ENCODE measurements around the gene THEM4.
A peak's percentile ranks its signal among the peaks of the same experiment; 100 is the strongest.
"Not testable (repeated sequence)": the region's sequence is repeated elsewhere in the genome, so short reads cannot be mapped to it uniquely, and the experiment has no call there.

The THEM4 gene

GRCh38 chr1:151859891-151860293 lies 49.4 kb downstream of the THEM4 start:
- DNase-seq (ENCODE audit: low read depth in 2 of 2): no peak

GRCh38 chr1:151858886-151859665 lies 50.2 kb downstream of the THEM4 start:
- no peak for DNase-seq (ENCODE audit: low read depth in 2 of 2)

- no peak for DNase-seq (ENCODE audit: low read depth in 2 of 2)
These were observed 51.1 kb downstream of the THEM4 start for GRCh38 chr1:151858030-151858746.

GRCh38 chr1:151855933-151856332 lies 53.4 kb downstream of the THEM4 start:
- no peak for DNase-seq (ENCODE audit: low read depth in 2 of 2)

GRCh38 chr1:151855516-151855915 lies 53.8 kb downstream of the THEM4 start:
- DNase-seq (ENCODE audit: low read depth in 2 of 2): not testable (repeated sequence)

- no peak for DNase-seq (ENCODE audit: low read depth in 2 of 2)
These were observed 54.7 kb downstream of the THEM4 start for GRCh38 chr1:151854658-151855057.

- no peak for DNase-seq (ENCODE audit: low read depth in 2 of 2)
These were observed 55.8 kb downstream of the THEM4 start, which contains the start of gene THEM5 for GRCh38 chr1:151853411-151853943. TSS of gene THEM5 (minus strand) at chr1:151853712. CDS start at chr1:151853565, 147 bp downstream.

- no peak for DNase-seq (ENCODE audit: low read depth in 2 of 2)
These were observed 56.6 kb downstream of the THEM4 start for GRCh38 chr1:151852733-151853132.

- no peak for DNase-seq (ENCODE audit: low read depth in 2 of 2)
These were observed 57.4 kb downstream of the THEM4 start for GRCh38 chr1:151851886-151852285.

GRCh38 chr1:151849871-151850270 lies 59.4 kb downstream of the THEM4 start:
- no peak for DNase-seq (ENCODE audit: low read depth in 2 of 2)

- no peak for DNase-seq (ENCODE audit: low read depth in 2 of 2)
These were observed 60.2 kb downstream of the THEM4 start for GRCh38 chr1:151849126-151849525.

GRCh38 chr1:151847867-151848596 lies 61.3 kb downstream of the THEM4 start:
- DNase-seq (ENCODE audit: low read depth in 2 of 2): no peak

GRCh38 chr1:151846686-151847237 lies 62.5 kb downstream of the THEM4 start:
- DNase-seq (ENCODE audit: low read depth in 2 of 2): no peak

GRCh38 chr1:151846062-151846568 lies 63.2 kb downstream of the THEM4 start:
- no peak for DNase-seq (ENCODE audit: low read depth in 2 of 2)

- DNase-seq (ENCODE audit: low read depth in 2 of 2): no peak
These were observed 65.9 kb downstream of the THEM4 start for GRCh38 chr1:151843398-151843797.

- DNase-seq (ENCODE audit: low read depth in 2 of 2): no peak
These were observed 68.2 kb downstream of the THEM4 start for GRCh38 chr1:151841141-151841540.

- no peak for DNase-seq (ENCODE audit: low read depth in 2 of 2)
These were observed 68.9 kb downstream of the THEM4 start for GRCh38 chr1:151840421-151840820.

- peak in 1 of 2 donors; percentile 42 for DNase-seq (ENCODE audit: low read depth in 2 of 2)
These were observed 69.6 kb downstream of the THEM4 start, which contains the start of gene C2CD4D for GRCh38 chr1:151839457-151840403. TSS of gene C2CD4D (minus strand) at chr1:151839820. CDS start at chr1:151838989, 831 bp downstream.

- no peak for DNase-seq (ENCODE audit: low read depth in 2 of 2)
These were observed 70.3 kb downstream of the THEM4 start for GRCh38 chr1:151839082-151839412.
